ENCODE data around the gene MEIS1.

DNA sequence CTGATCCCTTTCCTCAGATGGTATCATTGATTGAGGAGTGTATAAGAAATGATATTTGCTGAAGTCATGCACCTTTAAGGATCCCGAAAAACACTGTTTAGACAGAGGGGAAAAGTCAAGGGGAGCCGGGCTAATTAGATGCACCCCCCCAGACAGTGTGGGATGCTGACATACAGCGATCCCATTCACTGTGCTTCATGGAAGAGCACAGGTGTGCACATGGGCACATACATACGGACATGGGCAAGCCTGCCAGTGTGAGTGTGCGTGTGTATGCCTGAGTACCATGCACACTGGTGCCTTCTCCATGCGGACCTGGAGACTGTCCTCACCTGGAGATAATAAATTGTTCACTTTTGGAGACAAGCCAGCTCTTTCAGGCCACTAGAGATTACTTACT is 22.6 kb downstream of the MEIS1 start:
- TF ChIP-seq, protein P1, sequence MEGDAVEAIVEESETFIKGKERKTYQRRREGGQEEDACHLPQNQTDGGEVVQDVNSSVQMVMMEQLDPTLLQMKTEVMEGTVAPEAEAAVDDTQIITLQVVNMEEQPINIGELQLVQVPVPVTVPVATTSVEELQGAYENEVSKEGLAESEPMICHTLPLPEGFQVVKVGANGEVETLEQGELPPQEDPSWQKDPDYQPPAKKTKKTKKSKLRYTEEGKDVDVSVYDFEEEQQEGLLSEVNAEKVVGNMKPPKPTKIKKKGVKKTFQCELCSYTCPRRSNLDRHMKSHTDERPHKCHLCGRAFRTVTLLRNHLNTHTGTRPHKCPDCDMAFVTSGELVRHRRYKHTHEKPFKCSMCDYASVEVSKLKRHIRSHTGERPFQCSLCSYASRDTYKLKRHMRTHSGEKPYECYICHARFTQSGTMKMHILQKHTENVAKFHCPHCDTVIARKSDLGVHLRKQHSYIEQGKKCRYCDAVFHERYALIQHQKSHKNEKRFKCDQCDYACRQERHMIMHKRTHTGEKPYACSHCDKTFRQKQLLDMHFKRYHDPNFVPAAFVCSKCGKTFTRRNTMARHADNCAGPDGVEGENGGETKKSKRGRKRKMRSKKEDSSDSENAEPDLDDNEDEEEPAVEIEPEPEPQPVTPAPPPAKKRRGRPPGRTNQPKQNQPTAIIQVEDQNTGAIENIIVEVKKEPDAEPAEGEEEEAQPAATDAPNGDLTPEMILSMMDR (conservative IDR thresholded peaks at IDR 0.05; ENCODE audit: low read depth, low read length) = no peak
- TF ChIP-seq EZH2 (IDR thresholded peaks at IDR 0.05; ENCODE audit: low read length, unreplicated experiment) = no peak
